H1 (cell line): ENCODE measurements around the gene FCAR.
"Not testable (repeated sequence)": the region's sequence is repeated elsewhere in the genome, so short reads cannot be mapped to it uniquely, and the experiment has no call there.

Source experiments
- BCL11A ChIP-seq, 2 experiments: IDR thresholded peaks; one replicate each; pipeline ENCODE4 v1.6.1; 2011; ENCODE audit warnings: low read depth in 2 of 2, low read length in 2 of 2, mild to moderate bottlenecking in 2 of 2
- BRCA1 ChIP-seq: IDR thresholded peaks from 2 replicates; pipeline ENCODE4 v1.6.1; 2012; ENCODE audit warnings: low read depth, low read length, improper control_type of control experiment
- CHD2 ChIP-seq: IDR thresholded peaks from 2 replicates; pipeline ENCODE4 v1.6.1; 2012; ENCODE audit warnings: low read length, improper control_type of control experiment
- GABPA ChIP-seq: IDR thresholded peaks from 2 replicates; pipeline ENCODE4 v1.6.1; 2011; ENCODE audit warnings: mild to moderate bottlenecking, low read length, moderate library complexity, borderline replicate concordance; ENCODE audit not compliant: insufficient read depth
- KDM1A ChIP-seq: fragments of 200-600, 300-600 bp; sonication (generic); IDR thresholded peaks from 2 replicates; pipeline ENCODE4 v1.7.1; 2016; ENCODE audit warnings: mild to moderate bottlenecking, low read length, borderline replicate concordance
- POLR2A ChIP-seq, 2 experiments: IDR thresholded peaks; 1 replicate in 1 of 2; 2 replicates in 1 of 2; pipeline ENCODE4 v1.6.1; 2011; ENCODE audit warnings: low read depth in 2 of 2, low read length in 2 of 2, mild to moderate bottlenecking in 2 of 2; ENCODE audit errors: control extremely low read depth in 1 of 2
- POLR2AphosphoS5 ChIP-seq: IDR thresholded peaks from 2 replicates; pipeline ENCODE4 v1.6.1; 2011; ENCODE audit warnings: low read depth, low read length
- SIRT6 ChIP-seq: IDR thresholded peaks from one replicate; pipeline ENCODE4 v1.7.1; 2012; ENCODE audit warnings: low read length, inconsistent platforms
- YY1 ChIP-seq: IDR thresholded peaks from 2 replicates; pipeline ENCODE4 v1.6.1; 2011; ENCODE audit warnings: low read depth, mild to moderate bottlenecking, low read length
- TF ChIP-seq, protein P1 (sequence below), 3 experiments: IDR thresholded peaks; 1 replicate in 2 of 3; 2 replicates in 1 of 3; pipeline versions ENCODE4 v1.5.1 to v1.6.1; 2011; ENCODE audit warnings: low read length in 3 of 3, mild to moderate bottlenecking in 3 of 3, inconsistent platforms in 2 of 3, low read depth in 1 of 3, moderate library complexity in 1 of 3; ENCODE audit not compliant: insufficient read depth in 1 of 3; ENCODE audit errors: control extremely low read depth in 1 of 3
- TF ChIP-seq, protein P2 (sequence below): IDR thresholded peaks from 2 replicates; pipeline ENCODE4 v1.6.1; 2012; ENCODE audit warnings: inconsistent platforms

DNA sequence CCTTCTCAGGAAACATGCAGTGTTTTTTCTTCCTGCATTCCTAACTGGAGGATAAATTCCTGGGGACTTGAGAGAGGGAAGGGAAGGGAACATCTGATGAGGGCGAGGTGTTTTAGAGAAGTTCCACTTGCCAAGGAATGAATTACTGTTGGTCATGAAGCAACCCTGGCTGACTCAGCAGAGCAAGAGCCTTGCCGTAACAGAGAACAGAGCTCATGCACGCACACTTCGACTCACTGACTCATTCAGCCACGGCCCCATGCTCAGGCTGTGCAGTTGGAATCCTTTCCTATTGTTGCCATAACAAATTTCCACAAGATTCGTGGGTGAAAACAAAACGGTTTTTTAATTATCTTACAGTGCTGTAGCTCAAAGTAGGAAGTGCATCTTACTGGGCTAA lies 48.7 kb upstream of the FCAR start:
- TF ChIP-seq, protein P1, sequence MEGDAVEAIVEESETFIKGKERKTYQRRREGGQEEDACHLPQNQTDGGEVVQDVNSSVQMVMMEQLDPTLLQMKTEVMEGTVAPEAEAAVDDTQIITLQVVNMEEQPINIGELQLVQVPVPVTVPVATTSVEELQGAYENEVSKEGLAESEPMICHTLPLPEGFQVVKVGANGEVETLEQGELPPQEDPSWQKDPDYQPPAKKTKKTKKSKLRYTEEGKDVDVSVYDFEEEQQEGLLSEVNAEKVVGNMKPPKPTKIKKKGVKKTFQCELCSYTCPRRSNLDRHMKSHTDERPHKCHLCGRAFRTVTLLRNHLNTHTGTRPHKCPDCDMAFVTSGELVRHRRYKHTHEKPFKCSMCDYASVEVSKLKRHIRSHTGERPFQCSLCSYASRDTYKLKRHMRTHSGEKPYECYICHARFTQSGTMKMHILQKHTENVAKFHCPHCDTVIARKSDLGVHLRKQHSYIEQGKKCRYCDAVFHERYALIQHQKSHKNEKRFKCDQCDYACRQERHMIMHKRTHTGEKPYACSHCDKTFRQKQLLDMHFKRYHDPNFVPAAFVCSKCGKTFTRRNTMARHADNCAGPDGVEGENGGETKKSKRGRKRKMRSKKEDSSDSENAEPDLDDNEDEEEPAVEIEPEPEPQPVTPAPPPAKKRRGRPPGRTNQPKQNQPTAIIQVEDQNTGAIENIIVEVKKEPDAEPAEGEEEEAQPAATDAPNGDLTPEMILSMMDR (IDR thresholded peaks at IDR 0.05; ENCODE audit: control extremely low read depth in 1 of 3, insufficient read depth in 1 of 3, low read depth in 1 of 3, low read length in 3 of 3): not testable (repeated sequence)
- TF ChIP-seq BRCA1; CHD2; POLR2AphosphoS5; GABPA; BCL11A (IDR thresholded peaks at IDR 0.05; ENCODE audit: low read depth in 2 of 2, low read length in 2 of 2); YY1; POLR2A (IDR thresholded peaks at IDR 0.05; ENCODE audit: control extremely low read depth in 1 of 2, low read depth in 2 of 2, low read length in 2 of 2); KDM1A; SIRT6: not testable (repeated sequence)
- TF ChIP-seq, protein P2, sequence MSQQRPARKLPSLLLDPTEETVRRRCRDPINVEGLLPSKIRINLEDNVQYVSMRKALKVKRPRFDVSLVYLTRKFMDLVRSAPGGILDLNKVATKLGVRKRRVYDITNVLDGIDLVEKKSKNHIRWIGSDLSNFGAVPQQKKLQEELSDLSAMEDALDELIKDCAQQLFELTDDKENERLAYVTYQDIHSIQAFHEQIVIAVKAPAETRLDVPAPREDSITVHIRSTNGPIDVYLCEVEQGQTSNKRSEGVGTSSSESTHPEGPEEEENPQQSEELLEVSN: not testable (repeated sequence)
